ENCODE measurements around the gene KLF11.
"Not testable (repeated sequence)": the region's sequence is repeated elsewhere in the genome, so short reads cannot be mapped to it uniquely, and the experiment has no call there.

DNA sequence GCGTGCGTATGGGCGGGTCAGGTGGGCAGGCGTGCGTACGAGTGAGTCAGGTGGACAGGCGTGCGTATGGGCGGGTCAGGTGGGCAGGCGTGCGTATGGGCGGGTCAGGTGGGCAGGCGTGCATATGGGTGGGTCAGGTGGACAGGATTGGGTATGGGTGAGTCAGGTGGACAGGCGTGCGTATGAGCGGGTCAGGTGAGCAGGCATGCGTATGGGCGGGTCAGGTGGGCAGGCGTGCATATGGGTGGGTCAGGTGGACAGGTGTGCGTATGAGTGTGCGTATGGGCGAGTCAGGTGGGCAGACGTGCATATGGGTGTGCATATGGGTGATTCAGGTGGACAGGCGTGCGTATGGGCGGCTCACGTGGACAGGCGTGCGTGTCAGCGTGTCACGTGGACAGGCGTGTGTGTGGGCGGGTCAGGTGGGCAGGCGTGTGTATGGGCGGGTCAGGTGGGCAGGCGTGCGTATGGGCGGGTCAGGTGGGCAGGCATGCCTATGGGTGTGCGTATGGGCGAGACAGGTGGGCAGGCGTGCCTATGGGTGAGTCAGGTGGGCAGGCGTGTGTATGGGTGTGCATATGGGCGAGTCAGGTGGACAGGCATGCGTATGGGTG is 27.9 kb upstream of the KLF11 start:
- TF ChIP-seq CTCF (conservative IDR thresholded peaks at IDR 0.05); EZH2 (IDR thresholded peaks at IDR 0.05; ENCODE audit: low read depth): not testable (repeated sequence)

All from PC-9 (cell line).